Natural killer cell (primary cell): ENCODE data around the gene SMURF2. TPM values are rescaled to one million over a fixed set of nuclear protein-coding genes. Genes with fewer than 3 reads are reported as not detected.

Source experiments
- ATAC-seq, 3 donors: fragments of 150-1000 bp in 2 of 3; fragments of 200-7000 bp in 1 of 3; cut with Tn5 transposase; 1 replicate in 1 of 3; 2 replicates in 2 of 3; pipeline ENCODE4 v1.10.0; 2021; ENCODE audit warnings: mild to moderate bottlenecking in 2 of 3, moderate library complexity in 2 of 3
- DNase-seq, 2 donors: peaks; one replicate each; pipeline versions ENCODE4 v3.0.0 to v3.0.0-alpha.2; 2013 to 2021; ENCODE audit warnings: mixed read lengths in 1 of 2
- H3K27ac ChIP-seq: one replicate; pipeline ENCODE4 v1.5.1; 2013; ENCODE audit warnings: mild to moderate bottlenecking, low read length
- H3K27me3 ChIP-seq: one replicate; pipeline ENCODE4 v1.6.1; 2013; ENCODE audit warnings: low read length; ENCODE audit not compliant: control insufficient read depth, insufficient read depth
- H3K36me3 ChIP-seq: one replicate; pipeline ENCODE4 v1.6.1; 2013; ENCODE audit warnings: low read length; ENCODE audit not compliant: control insufficient read depth, insufficient read depth
- H3K4me1 ChIP-seq: one replicate; pipeline ENCODE4 v1.6.1; 2013; ENCODE audit warnings: low read length; ENCODE audit not compliant: control insufficient read depth, insufficient read depth
- H3K4me3 ChIP-seq: one replicate; pipeline ENCODE4 v1.5.1; 2013; ENCODE audit warnings: low read length
- H3K9me3 ChIP-seq: one replicate; pipeline ENCODE4 v1.6.1; 2013; ENCODE audit warnings: low read length; ENCODE audit not compliant: control insufficient read depth, insufficient read depth
- H3K27ac Mint-ChIP-seq, 2 donors: one replicate each; pipeline ENCODE4 v1.8.0; 2022; ENCODE audit warnings: mild to moderate bottlenecking in 2 of 2, mixed read lengths in 2 of 2, moderate library complexity in 1 of 2
- H3K27me3 Mint-ChIP-seq, 2 donors: one replicate each; pipeline ENCODE4 v1.8.0; 2022; ENCODE audit warnings: low read depth in 2 of 2, mixed read lengths in 2 of 2
- H3K36me3 Mint-ChIP-seq: one replicate; pipeline ENCODE4 v1.8.0; 2022; ENCODE audit warnings: mixed read lengths
- H3K4me1 Mint-ChIP-seq, 2 donors: one replicate each; pipeline ENCODE4 v1.8.0; 2022; ENCODE audit warnings: mixed read lengths in 2 of 2
- H3K4me3 Mint-ChIP-seq: one replicate; pipeline ENCODE4 v1.8.0; 2022; ENCODE audit warnings: mild to moderate bottlenecking, moderate library complexity, mixed read lengths
- H3K9me3 Mint-ChIP-seq, 2 donors: one replicate each; pipeline ENCODE4 v1.8.0; 2022; ENCODE audit warnings: mixed read lengths in 2 of 2
- CTCF ChIP-seq: fragments of 200-600 bp; IDR thresholded peaks from one replicate; pipeline ENCODE4 v1.8.0; 2022; ENCODE audit warnings: antibody characterized with exemption
- WGBS: methylation state at CpG from one replicate; pipeline ENCODE4 v1.1.7; 2013; ENCODE audit warnings: missing lambda C conversion rate; ENCODE audit not compliant: insufficient coverage; 5-methylcytosine and 5-hydroxymethylcytosine counted together
- intact Hi-C: fragments of 100-400 bp; cut with micrococcal nuclease; formaldehyde crosslinking; loops from one replicate; pipeline ENCODE4 v1.14.2; 2022
- total RNA-seq, 4 donors: library from RNA; stranded (reverse); fragments of 120-200 nt in 1 of 4; gene quantifications; one replicate each; pipeline versions ENCODE4 v1.2.3 to v1.2.4, GENCODE V29; 2013 to 2022

Gene SMURF2
- total RNA-seq, result 10 to 100 TPM; 43.8 to 54.5 (median 46.5) TPM
- total RNA-seq (2013), result 57.2 TPM

DNA sequence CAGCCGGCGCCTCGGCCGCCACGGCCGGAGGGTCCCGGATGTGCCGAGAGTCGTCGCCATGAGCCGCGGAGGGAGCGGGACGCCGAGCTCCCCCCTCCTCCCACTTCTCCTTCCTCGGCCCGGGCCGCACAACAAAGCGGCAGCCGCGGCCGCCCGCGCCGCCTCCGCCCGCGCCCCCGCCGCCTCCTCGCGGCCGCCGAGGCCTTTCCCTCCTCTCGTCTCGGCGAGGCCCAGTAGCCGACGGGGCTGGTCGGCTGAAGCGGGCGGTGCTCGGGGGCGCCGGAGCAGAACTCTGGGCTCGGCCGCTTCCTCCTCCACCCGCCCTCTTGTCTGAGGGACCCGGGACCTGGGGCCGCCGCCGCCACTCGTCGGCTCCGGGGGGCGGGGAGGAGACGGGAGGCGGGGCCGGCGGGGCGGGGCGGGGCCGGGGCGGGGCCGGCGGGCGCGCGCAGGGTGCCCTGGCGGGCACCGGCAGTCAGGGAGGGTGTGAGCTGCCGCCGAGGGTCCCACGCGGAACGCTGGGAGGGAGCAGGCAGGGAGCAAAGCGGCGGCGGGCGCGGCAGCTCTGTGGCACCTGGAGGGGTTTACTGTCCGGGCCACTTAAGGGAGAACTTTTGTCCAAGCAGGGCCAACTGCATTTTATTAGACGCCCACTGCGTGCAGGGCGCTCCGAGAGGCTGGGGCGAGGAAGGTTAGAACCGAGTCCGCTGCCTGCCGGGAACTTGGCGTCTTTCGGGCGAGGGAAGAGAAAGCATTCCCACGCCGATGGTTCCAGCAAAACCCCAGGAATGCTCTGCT lies at the start of gene SMURF2:
Gene SMURF2 (minus strand): TSS at position 332 of the 798 bp plus-strand sequence. CDS start 427 bp downstream, outside the sequence.
- peaks cover 20% of the 10 kb centered on the region for H3K4me1 ChIP-seq
- intact Hi-C loops, result loop anchor here (5.0 kb wide), 2 partner anchors 45 to 155 kb away; partner anchors contain the start of genes CEP95 and DDX5
- peak; percentile 78 to 81 for DNase-seq
- H3K27ac ChIP-seq, result peak within 1 kb of the TSS; percentile 67
- no peaks in the 10 kb centered on the region for H3K9me3 Mint-ChIP-seq
- H3K4me3 ChIP-seq, result peak within 1 kb of the TSS; percentile 57
- no peaks in the 10 kb centered on the region for H3K36me3 Mint-ChIP-seq
- H3K27ac Mint-ChIP-seq, result peak within 1 kb of the TSS; percentile 86 to 93
- H3K27me3 ChIP-seq, result no peaks in the 10 kb centered on the region
- H3K4me1 Mint-ChIP-seq, result peaks cover 39 to 42% of the 10 kb centered on the region in 2 donors
- TF ChIP-seq CTCF, result no peak
- peak within 1 kb of the TSS; percentile 95 for H3K4me3 Mint-ChIP-seq
- H3K36me3 ChIP-seq, result no peaks in the 10 kb centered on the region
- no peaks in the 10 kb centered on the region for H3K9me3 ChIP-seq
- under 1% methylated on average over 95 of the region's 95 CpGs for WGBS
- H3K27me3 Mint-ChIP-seq, result no peaks in the 10 kb centered on the region
- ATAC-seq, result peak; percentile 88 to 97 (median 88)

- peaks cover 60 to 72% of the 10 kb centered on the region in 2 donors for H3K4me1 Mint-ChIP-seq
- Histone ChIP-seq H3K4me3 (no peak overlapping the region), H3K4me1 (peaks cover 81% of the 10 kb centered on the region), H3K9me3 (no peaks in the 10 kb centered on the region), H3K36me3 (no peaks in the 10 kb centered on the region), H3K27me3 (no peaks in the 10 kb centered on the region), H3K27ac (peak overlapping the region; percentile 83)
- H3K4me3 Mint-ChIP-seq, result peak overlapping the region; percentile 73
- H3K27me3 Mint-ChIP-seq, result no peaks in the 10 kb centered on the region
- no peak for TF ChIP-seq CTCF
- intact Hi-C loops, result loop anchor here (5.0 kb wide), 1 partner anchor 47 kb away; the partner anchor contains the start of gene SMURF2
- no peaks in the 10 kb centered on the region for H3K9me3 Mint-ChIP-seq
- ATAC-seq (no peak), DNase-seq (no peak)
- H3K27ac Mint-ChIP-seq, result peak overlapping the region; percentile 92 to 95
- WGBS, result 56% methylated on average over 4 of the region's 4 CpGs
- H3K36me3 Mint-ChIP-seq, result no peaks in the 10 kb centered on the region
Observed at GRCh38 chr17:64709481-64709880, 47.4 kb upstream of the SMURF2 start.

GRCh38 chr17:64707050-64707591 lies 45.0 kb upstream of the SMURF2 start:
- Mint-ChIP-seq H3K27me3 (no peaks in the 10 kb centered on the region), H3K4me1 (peaks cover 39 to 49% of the 10 kb centered on the region in 2 donors), H3K27ac (peak overlapping the region; percentile 22 to 40), H3K9me3 (no peaks in the 10 kb centered on the region), H3K36me3 (no peaks in the 10 kb centered on the region), H3K4me3 (no peak overlapping the region)
- ATAC-seq (no peak), DNase-seq (no peak)
- peaks cover 58% of the 10 kb centered on the region for H3K4me1 ChIP-seq
- intact Hi-C loops, result loop anchor here (5.0 kb wide), 1 partner anchor 45 kb away; the partner anchor contains the start of gene SMURF2
- no peaks in the 10 kb centered on the region for H3K36me3 ChIP-seq
- no peak for TF ChIP-seq CTCF
- no peak overlapping the region for H3K27ac ChIP-seq
- H3K27me3 ChIP-seq, result no peaks in the 10 kb centered on the region
- H3K9me3 ChIP-seq, result no peaks in the 10 kb centered on the region
- 62% methylated on average over 9 of the region's 10 CpGs for WGBS
- H3K4me3 ChIP-seq, result no peak overlapping the region
